B cell (primary cell): ENCODE measurements around the gene PTH2. TPM values are rescaled to one million over a fixed set of nuclear protein-coding genes. Genes with fewer than 3 reads are reported as not detected.

ENCODE experiments used
- ATAC-seq: fragments of 200-7000 bp; cut with Tn5 transposase; one replicate; pipeline ENCODE4 v1.10.0; 2021; ENCODE audit warnings: low read depth, mild to moderate bottlenecking, moderate number of reproducible peaks, moderate library complexity
- CTCF ChIA-PET: fragments of 350-600 bp; sonication (Branson Sonifier 250); formaldehyde crosslinking; loops from one replicate; lab custom pipeline; 2021; ENCODE audit warnings: antibody characterized with exemption, inconsistent platforms; lab: Charles Lee
- POLR2A ChIA-PET: fragments of 350-600 bp; sonication (Branson Sonifier 250); formaldehyde crosslinking; loops from one replicate; lab custom pipeline; 2021; ENCODE audit warnings: antibody characterized with exemption; lab: Charles Lee
- DNase-seq: peaks from one replicate; pipeline ENCODE4 v3.0.0; 2013
- H2AFZ ChIP-seq: 2 replicates; pipeline ENCODE4 v1.6.1; 2012; ENCODE audit warnings: mild to moderate bottlenecking, low read depth, low read length; ENCODE audit not compliant: insufficient read depth, poor library complexity, severe bottlenecking
- H3K27ac ChIP-seq, 2 donors: 1 replicate in 1 of 2; 2 replicates in 1 of 2; pipeline ENCODE4 v1.5.1; 2012 to 2013; ENCODE audit warnings: low read length in 2 of 2, mild to moderate bottlenecking in 2 of 2, moderate library complexity in 1 of 2
- H3K27me3 ChIP-seq, 4 experiments: fragments of 200-600 bp in 1 of 4; sonication (generic) in 1 of 4; replicated peaks in 1 of 4; 1 replicate in 2 of 4; 2 replicates in 2 of 4; pipeline versions ENCODE4 v1.6.1 to v1.7.0; 2013 to 2016; ENCODE audit warnings: low read length in 3 of 4, mild to moderate bottlenecking in 2 of 4, mixed read lengths in 1 of 4, moderate library complexity in 1 of 4; ENCODE audit not compliant: insufficient read depth in 4 of 4, control insufficient read depth in 3 of 4; ENCODE audit errors: control extremely low read depth in 1 of 4
- H3K36me3 ChIP-seq, 2 experiments: replicated peaks in 1 of 2; 1 replicate in 1 of 2; 2 replicates in 1 of 2; pipeline versions ENCODE4 v1.6.1 to v1.7.1; 2013; ENCODE audit warnings: low read length in 1 of 2; ENCODE audit not compliant: insufficient read depth in 2 of 2, control insufficient read depth in 1 of 2; ENCODE audit errors: control extremely low read depth in 1 of 2, extremely low read depth in 1 of 2
- H3K4me1 ChIP-seq, 2 donors: fragments of 200-600 bp in 1 of 2; sonication (generic) in 1 of 2; 1 replicate in 1 of 2; 2 replicates in 1 of 2; pipeline versions ENCODE4 v1.5.1 to v1.6.1; 2013 to 2017; ENCODE audit warnings: low read length in 2 of 2; ENCODE audit not compliant: control insufficient read depth in 2 of 2, insufficient read depth in 2 of 2
- H3K4me2 ChIP-seq: replicated peaks from 2 replicates; pipeline ENCODE3; 2012; ENCODE audit warnings: mild to moderate bottlenecking, low read depth, low read length; ENCODE audit not compliant: poor library complexity, severe bottlenecking
- H3K4me3 ChIP-seq, 5 experiments: fragments of 200-600 bp in 1 of 5; sonication (generic) in 1 of 5; 1 replicate in 3 of 5; 2 replicates in 2 of 5; pipeline versions ENCODE4 v1.5.1 to v1.7.0; 2011 to 2016; ENCODE audit warnings: low read length in 4 of 5, mild to moderate bottlenecking in 4 of 5, low read depth in 2 of 5, control low read depth in 1 of 5, moderate library complexity in 1 of 5; ENCODE audit not compliant: insufficient read depth in 1 of 5; ENCODE audit errors: control extremely low read depth in 1 of 5, extremely low read depth in 1 of 5
- H3K79me2 ChIP-seq: fragments of 200-600 bp; sonication (generic); one replicate; pipeline ENCODE4 v1.6.0; 2016; ENCODE audit warnings: low read length; ENCODE audit not compliant: control insufficient read depth, insufficient read depth
- H3K9ac ChIP-seq: fragments of 200-600 bp; sonication (generic); 2 replicates; pipeline ENCODE4 v1.6.1; 2017; ENCODE audit warnings: mild to moderate bottlenecking, low read length, moderate library complexity
- H3K9me3 ChIP-seq, 3 donors: one replicate each; pipeline versions ENCODE4 v1.6.1 to v1.7.1; 2013; ENCODE audit warnings: low read length in 2 of 3; ENCODE audit not compliant: control insufficient read depth in 2 of 3, insufficient read depth in 1 of 3; ENCODE audit errors: control extremely low read depth in 1 of 3
- H4K20me1 ChIP-seq: 2 replicates; pipeline ENCODE4 v1.6.0; 2012; ENCODE audit warnings: mild to moderate bottlenecking, low read length; ENCODE audit not compliant: insufficient read depth, control insufficient read depth, poor library complexity, severe bottlenecking
- H3K27ac Mint-ChIP-seq: one replicate; pipeline ENCODE4 v1.8.0; 2021; ENCODE audit warnings: mixed read lengths
- H3K27me3 Mint-ChIP-seq: one replicate; pipeline ENCODE4 v1.8.0; 2021; ENCODE audit warnings: mixed read lengths
- H3K4me1 Mint-ChIP-seq: one replicate; pipeline ENCODE4 v1.8.0; 2021; ENCODE audit warnings: mixed read lengths
- H3K4me3 Mint-ChIP-seq: one replicate; pipeline ENCODE4 v1.8.0; 2021; ENCODE audit warnings: mixed read lengths
- H3K9me3 Mint-ChIP-seq: one replicate; pipeline ENCODE4 v1.8.0; 2022; ENCODE audit warnings: mixed read lengths; ENCODE audit not compliant: insufficient read depth
- CTCF ChIP-seq: fragments of 200-600 bp; IDR thresholded peaks from one replicate; pipeline ENCODE4 v1.8.0; 2022; ENCODE audit warnings: antibody characterized with exemption, mild to moderate bottlenecking
- EZH2 ChIP-seq: IDR thresholded peaks from 2 replicates; pipeline ENCODE4 v1.6.1; 2012; ENCODE audit warnings: borderline replicate concordance, low read depth, mild to moderate bottlenecking, moderate library complexity, low read length; ENCODE audit not compliant: insufficient read depth, poor library complexity, severe bottlenecking
- WGBS: methylation state at CpG from one replicate; pipeline ENCODE4 v1.1.5; 2013; ENCODE audit warnings: missing lambda C conversion rate; ENCODE audit not compliant: insufficient coverage; 5-methylcytosine and 5-hydroxymethylcytosine counted together
- intact Hi-C: fragments of 100-400 bp; cut with micrococcal nuclease; formaldehyde crosslinking; loops from one replicate; pipeline ENCODE4 v1.10.0; 2022
- polyA plus RNA-seq: library from polyadenylated mRNA; depleted of rRNA; stranded (reverse); fragments of >200 nt; gene quantifications from 2 replicates; pipeline ENCODE4 v1.2.3, GENCODE V29; 2012
- total RNA-seq, 2 donors: library from RNA; stranded (reverse); fragments of 120-200 nt in 1 of 2; gene quantifications; 1 replicate in 1 of 2; 2 replicates in 1 of 2; pipeline versions ENCODE4 v1.2.3 to v1.2.4, GENCODE V29; 2013 to 2022

Gene PTH2
- total and polyA plus RNA-seq, 2 donors (not counting 1 experiment from before 2014, with no cell fraction given), result not detected

GRCh38 chr19:49441210-49441959 is 18.1 kb upstream of the PTH2 start, which contains the start of gene SLC17A7:
Gene SLC17A7, minus strand, starts transcription at chr19:49441527. Its CDS starts 148 bp downstream, at chr19:49441379.
- DNase-seq, result peak; percentile 64
- peak within 1 kb of the TSS in 2 of 5 experiments; percentile 77 to 80 for H3K4me3 ChIP-seq
- peak within 1 kb of the TSS; percentile 89 for H3K9ac ChIP-seq
- H3K27ac Mint-ChIP-seq, result peak within 1 kb of the TSS; percentile 64
- H3K36me3 ChIP-seq, result peaks cover 0 to 5% of the 10 kb centered on the region in 2 experiments
- CTCF ChIA-PET, result interaction anchor here (1.0 to 5.1 kb wide), 10 partner anchors 12 to 218 kb away, joined by 3 to 70 read pairs (median 6); partner anchors contain the start of genes CD37 and FLT3LG
- H3K27me3 ChIP-seq, result peaks cover 2 to 59% (median 49%) of the 10 kb centered on the region in 4 experiments
- H3K79me2 ChIP-seq, result no peaks in the 10 kb centered on the region
- H3K4me2 ChIP-seq, result peak within 1 kb of the TSS; percentile 99
- TF ChIP-seq EZH2 (no peak), CTCF (no peak)
- WGBS, result 4% methylated on average over 51 of the region's 56 CpGs
- peaks cover 58% of the 10 kb centered on the region for H3K27me3 Mint-ChIP-seq
- intact Hi-C loops, result no loop called here
- ATAC-seq, result no peak
- no peaks in the 10 kb centered on the region for H4K20me1 ChIP-seq
- H3K9me3 ChIP-seq, result peaks cover 0 to 21% (median 0%) of the 10 kb centered on the region in 3 donors
- peak within 1 kb of the TSS; percentile 93 for H3K4me3 Mint-ChIP-seq
- POLR2A ChIA-PET, result interaction anchor here (0.6 to 2.1 kb wide), 4 partner anchors 34 to 830 kb away, joined by 3 to 11 read pairs (median 4); no protein-coding TSS in a partner anchor
- H3K4me1 Mint-ChIP-seq, result peaks cover 40% of the 10 kb centered on the region
- no peak within 1 kb of the TSS for H2AFZ ChIP-seq
- no peak within 1 kb of the TSS for H3K27ac ChIP-seq
- H3K9me3 Mint-ChIP-seq, result no peaks in the 10 kb centered on the region
- H3K4me1 ChIP-seq, result peaks cover 25 to 37% of the 10 kb centered on the region in 2 donors
